GM15510 (cell line): ENCODE results near the gene TMEM54.

Experiments
- POLR2A ChIP-seq: IDR thresholded peaks from 3 replicates; pipeline ENCODE4 v1.6.1; 2011; ENCODE audit warnings: borderline replicate concordance; ENCODE audit not compliant: insufficient read length; ENCODE audit errors: extremely low read depth

Gene TMEM54, protein sequence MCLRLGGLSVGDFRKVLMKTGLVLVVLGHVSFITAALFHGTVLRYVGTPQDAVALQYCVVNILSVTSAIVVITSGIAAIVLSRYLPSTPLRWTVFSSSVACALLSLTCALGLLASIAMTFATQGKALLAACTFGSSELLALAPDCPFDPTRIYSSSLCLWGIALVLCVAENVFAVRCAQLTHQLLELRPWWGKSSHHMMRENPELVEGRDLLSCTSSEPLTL

DNA sequence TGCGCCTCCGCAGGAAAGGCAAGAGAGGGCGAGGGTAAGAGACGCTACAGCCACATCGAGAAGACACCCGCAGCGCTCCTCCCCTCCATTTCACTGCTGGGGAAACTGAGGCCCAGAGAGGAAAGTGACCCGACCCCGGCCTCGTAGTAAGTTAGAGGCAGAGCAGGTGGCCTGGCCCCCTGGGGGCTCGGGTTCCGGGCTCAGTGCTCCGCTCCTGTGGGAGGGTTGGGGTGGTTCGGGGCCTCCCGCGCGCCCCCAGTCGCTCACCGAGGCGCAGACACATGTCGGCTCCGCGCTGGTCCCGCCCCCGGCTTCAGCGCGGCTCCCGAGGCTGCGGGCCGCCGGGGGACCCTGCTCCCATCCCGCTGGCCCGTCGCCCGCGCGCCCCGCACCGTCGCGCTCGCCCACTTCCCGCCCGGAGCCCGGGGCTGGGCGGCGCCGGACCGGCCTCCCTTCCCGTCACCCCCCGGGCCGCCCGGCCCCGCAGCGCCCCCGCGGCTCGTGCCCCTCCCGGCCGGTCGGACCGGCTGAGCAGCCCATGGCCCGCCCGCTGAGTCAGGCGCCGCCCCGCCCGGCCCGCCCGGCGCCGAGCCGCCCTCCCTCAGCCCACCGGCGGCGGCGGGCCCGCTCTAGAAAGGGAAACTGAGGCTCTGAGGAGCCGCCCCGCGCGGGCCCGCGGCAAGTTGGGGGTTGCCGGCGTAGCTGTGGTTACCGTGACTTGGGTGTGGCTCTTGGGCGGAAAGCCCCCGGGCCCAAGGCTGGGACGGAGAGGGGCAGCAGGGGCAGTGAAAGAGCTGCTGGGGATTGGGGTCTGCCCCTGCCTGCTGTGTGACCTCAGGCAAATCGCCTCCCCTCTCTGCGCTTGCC, at the start of gene TMEM54:
Gene TMEM54 (minus strand): TSS at position 434 of the 867 bp plus-strand sequence. CDS start 151 bp downstream, at position 283.
- TF ChIP-seq POLR2A = no peak

DNA sequence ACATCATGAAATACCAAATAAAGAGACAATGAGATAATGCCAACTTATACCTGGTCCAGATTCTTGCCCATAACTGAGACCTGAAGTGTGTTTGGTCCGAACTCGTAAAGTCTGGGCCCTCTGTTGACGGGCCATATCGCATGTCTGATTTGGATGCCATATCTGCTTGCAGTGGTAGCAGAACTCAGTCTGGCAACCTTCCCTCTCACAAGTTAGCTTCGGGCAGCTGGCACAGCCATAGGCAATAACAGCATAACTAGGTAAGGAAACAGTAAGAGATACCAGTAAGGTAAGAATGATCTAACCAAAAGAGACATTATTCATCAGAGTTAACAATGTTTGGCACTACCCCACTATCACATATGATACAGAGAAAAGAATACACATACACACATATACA, 48.3 kb upstream of the TMEM54 start:
- TF ChIP-seq POLR2A = no peak

DNA sequence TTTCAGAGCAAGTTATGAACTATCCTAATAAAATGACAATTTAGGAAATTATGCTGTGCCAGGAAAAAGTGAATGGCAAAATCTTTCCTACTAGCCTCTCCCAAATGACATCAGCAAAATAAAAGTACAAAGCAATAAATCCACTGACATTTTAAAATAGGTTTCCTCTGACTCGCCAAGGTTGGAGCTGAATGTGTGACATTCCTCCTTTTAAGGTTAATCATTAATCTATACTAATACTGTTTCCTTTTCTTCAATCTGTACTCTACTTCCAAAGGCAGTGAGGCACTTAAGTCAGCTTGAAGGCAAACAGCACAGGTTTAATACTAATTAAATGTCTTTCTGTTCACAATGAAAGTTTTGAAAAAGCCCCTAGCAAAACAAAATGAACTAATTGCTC, 47.7 kb upstream of the TMEM54 start:
- TF ChIP-seq POLR2A = no peak

DNA sequence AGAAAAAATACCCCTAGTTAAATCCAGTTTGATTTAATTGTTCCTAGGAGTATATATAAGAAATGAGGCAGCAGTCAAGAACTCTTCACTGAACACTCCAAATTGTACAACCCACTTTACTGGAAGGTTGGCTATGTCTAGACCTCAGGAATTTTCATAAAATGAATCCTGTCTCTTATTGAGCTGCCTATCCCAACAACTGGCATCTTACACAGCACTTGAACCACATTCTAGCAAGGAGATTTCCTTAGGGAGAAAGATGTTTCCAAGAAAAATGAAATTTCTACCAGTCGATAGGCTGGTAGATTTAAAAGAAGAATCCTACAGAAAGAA, 47.2 kb upstream of the TMEM54 start:
- TF ChIP-seq POLR2A = no peak

DNA sequence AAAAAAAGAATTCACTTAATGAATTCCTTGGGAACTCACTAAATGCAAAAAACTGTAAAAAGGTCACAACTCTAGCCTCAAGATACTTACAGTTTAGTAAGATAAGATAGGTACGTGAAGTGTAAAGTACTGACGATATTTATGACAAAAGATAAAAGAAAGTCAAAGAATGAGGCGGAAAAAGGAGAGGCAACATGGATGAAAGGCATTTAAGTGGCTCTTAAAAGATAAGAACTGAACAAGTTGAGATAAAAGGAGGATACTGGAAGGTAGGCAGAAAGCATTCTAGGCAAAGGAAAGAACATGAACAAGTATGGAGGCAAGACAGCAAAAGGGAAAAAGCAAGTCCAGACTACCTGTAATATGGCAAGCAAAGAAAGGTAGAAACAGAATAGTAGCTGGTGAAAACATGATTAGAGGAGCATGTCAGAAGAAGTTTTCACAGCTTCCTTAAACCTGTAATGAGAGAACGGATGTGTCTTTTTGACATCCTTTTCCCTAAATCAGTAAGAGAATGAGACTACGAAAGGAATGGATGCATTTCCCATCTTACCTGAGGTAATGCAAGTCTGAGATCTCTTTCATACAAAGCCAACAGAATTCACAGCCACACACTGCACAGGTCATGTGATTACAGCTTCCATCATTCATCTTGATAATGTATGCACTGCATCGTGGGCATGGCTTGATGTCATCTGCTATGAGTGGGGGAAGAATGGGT, 46.6 kb upstream of the TMEM54 start:
- TF ChIP-seq POLR2A = no peak

DNA sequence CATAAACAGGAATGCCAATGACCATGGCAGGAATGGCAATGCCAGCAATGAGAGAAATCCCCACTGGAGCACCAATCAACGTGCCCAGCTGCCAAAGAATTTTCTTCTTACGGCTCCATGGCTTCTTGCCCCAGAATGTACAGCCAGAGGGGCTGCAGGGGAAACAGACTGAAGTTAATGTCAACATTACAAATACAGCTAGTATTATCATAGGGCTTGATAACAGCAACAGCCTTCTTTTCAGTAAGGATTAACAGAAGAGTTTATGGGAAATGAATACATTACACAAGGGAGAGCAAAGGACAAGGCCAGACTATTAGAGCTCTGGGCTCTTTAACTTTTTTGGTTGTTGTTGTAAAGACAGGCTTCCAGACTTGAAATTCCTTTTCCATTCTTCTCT, 45.2 kb upstream of the TMEM54 start:
- TF ChIP-seq POLR2A = no peak

DNA sequence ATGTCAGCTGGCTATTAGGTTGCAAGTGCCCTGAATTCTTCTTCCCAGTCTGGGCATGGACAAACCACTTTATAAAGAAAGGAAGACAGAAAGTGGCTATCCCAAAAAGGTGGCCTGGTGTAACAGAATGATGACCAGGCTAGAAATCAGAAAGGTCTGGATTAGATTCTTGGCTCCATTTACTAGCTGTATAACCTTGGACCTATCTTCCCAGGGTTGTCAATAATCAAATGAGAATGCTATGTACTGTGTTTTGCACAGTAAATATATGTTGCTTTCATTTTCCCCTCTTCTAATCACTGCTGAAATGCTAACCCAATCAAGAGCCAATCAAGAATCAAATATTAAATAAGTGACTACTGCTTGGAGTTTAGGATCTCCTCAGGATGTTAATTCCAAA, 43.0 kb upstream of the TMEM54 start:
- no peak for TF ChIP-seq POLR2A

DNA sequence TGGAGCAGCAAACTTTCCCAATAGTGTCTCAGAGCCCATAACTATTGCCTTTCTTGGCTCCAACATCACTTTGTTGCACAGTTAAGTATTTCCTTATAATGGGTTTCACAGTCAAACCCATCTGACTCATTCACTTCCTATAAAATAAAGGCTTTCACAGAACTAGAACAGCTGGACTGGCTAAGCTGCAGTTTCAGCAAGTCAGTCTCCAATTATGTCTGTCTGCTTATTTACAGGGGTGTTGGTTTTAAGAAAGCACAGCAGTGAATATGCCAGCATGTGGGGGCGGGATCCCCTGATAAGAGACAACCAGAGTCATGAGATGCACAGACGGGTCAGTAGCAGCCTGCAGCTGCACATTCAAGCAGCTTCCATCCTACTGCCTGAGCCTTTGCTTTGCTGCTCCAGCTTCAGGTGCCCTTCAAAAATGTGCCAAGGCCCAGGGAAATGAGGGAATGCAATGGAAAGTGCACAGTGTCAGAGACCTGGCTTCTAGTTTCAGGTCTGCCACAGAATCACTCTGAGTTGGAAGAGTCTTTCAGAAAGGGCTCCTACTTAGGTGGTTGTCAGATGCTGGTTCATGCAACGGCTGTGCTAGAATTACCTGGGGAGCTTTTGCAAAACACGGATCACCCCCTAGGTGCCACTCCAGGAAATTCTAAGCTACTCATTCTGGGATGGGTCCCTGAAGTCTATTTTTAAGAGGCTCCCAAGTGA, 38.6 kb upstream of the TMEM54 start:
- TF ChIP-seq POLR2A = no peak

DNA sequence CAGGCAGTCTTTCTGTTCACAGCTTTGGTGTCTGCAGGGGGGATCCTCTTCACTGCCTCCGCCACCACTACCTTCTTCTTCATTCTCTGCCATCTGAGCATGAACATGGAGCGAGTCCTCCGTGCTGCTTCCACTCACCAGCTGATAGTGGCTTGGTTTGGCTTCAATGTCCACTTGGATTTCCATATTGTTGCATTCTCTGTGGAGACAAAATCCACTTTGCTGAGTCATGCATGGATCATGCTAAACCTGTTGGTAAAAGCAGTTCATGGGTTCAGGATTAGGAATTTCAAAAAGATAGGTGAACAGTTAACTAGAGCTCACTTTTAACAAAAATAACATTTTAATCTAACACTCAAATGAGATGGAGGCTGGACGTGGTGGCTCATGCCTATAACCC, 35.9 kb upstream of the TMEM54 start:
- TF ChIP-seq POLR2A = no peak

DNA sequence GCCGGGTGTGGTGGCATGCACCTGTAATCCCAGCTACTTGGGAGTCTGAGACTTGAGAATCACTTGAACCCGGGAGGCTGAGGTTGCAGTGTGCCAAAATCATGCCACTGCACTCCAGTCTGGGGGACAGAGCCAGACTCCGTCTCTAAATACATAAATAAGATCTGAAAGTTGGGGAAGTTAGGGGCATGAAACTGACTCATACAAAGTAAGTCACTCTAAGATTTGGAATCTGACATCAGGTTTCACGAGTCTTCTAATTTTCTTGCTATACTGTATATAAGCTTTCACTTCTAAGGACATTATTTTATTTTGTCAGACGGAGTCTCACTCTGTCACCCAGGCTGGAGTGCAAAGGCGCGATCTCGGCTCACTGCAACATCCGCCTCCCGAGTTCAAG, 33.3 kb upstream of the TMEM54 start:
- TF ChIP-seq POLR2A = no peak

DNA sequence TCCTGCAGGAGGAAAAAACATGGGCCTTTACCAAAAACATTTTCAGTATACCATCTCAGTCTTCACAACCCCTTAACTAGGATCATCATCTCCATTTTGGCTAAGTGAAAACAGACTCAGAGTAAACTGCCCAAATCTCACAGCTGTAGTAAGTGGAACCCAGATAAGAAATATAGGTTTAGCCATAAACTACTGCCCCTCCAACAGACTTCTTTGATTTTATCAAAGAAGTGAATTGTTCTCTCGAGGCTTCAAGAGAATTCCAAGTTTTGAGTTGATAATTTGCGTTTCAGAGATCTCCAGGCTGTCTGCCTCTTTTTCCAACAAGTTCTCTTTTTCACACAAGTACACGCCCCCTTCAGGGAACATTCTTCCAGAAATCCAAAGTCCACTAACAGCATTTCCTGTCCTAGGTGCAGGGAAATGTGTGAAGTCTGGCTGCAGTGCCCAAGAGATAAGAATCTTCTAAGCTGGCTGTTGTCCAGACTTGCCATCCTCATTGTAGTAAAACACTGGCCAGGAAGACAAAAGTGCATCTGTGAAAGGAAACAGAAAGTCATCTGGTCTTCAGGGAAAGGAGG, 32.6 kb upstream of the TMEM54 start:
- TF ChIP-seq POLR2A = no peak

DNA sequence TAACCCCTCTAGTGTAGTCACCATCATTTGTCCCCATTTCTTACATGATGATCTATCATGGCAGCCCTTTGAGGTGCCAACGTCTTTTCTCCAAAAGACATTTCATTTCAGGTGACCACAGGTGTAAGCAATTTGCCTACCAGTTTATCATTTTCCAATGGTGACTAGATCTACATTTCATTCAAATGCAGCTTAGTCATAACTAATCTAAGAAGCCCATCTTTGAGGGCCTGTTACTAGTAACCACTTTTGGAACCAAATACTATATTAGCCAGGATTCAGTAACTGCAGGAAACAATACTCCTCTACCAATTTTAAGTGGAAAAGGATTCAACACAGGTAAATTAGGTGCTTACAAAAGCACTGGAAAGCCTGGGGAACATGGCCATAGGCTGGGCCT, 30.6 kb upstream of the TMEM54 start:
- no peak for TF ChIP-seq POLR2A

DNA sequence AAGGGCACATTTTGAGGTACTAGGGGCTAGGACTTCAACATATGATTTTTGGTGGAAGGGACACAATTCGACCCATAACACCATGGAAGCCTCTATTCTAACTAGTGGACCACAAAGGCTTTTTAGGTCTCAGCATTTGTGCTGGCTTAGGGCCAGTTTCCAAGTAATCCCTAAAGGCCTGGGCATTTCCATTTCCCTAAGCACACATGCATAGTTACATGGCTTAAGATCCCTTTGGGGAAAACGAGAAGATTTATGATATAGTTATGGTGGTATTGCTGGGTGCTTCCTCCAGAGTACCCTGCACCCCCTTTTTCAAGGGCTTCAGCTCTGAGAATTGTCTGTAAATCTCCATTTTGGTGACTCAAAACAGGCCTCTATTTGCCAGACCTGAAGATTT, 28.2 kb upstream of the TMEM54 start:
- TF ChIP-seq POLR2A = no peak

DNA sequence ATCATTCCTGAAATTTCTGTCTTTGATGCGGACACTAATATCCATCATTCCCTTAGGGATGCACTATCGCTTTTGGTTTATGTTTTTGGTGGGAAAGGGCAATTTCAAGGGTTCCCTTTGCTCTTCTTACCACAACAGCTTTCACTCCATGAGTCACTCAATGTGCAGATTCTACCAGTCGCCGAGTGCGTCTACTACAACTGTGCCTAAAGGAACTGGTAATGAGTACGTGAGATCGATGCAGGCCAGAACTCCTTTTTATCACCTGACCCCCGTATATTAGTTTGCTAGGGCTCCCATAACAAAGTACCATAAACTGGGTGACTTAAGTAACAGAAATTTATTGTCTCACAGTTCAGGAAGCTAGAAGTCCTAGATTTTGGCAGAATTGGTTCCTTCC, 27.5 kb upstream of the TMEM54 start:
- TF ChIP-seq POLR2A = no peak

DNA sequence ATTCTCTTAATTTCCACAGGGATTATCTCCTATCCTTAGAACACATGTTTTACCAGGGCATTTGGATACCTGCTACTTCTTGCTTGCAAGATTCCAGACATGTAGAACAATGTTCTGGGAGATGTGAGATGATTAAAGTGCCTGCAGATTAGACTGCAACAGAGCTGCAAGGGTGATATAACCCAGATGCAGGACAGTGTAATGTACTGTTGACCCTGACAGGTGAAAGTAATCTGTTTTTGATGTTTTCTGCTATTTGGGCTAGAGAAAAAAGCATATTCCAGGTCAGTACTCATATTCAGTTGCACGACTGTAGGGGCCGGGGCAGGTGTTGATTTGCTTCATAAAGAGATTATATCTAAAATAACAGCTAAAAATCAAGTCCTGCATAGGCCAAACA, 27.1 kb upstream of the TMEM54 start:
- no peak for TF ChIP-seq POLR2A

DNA sequence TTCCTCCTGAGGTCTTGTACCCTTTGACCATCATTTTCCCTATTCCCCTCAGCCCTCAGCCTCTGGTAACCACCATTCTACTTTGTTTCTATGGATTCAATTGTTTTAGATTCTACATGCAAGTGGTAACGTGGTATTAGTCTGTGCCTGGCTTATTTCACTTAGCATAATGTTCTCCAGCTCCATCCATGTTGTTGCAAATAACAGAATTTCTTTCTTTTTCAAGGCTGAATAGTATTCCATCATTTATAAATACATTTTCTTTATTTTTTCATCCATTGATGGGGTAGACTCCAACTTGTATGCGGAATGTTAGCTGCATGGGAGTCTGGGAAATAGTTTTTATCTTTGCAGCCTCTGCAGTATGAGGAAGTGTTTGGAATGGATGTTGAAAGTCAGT, 26.3 kb upstream of the TMEM54 start:
- no peak for TF ChIP-seq POLR2A

DNA sequence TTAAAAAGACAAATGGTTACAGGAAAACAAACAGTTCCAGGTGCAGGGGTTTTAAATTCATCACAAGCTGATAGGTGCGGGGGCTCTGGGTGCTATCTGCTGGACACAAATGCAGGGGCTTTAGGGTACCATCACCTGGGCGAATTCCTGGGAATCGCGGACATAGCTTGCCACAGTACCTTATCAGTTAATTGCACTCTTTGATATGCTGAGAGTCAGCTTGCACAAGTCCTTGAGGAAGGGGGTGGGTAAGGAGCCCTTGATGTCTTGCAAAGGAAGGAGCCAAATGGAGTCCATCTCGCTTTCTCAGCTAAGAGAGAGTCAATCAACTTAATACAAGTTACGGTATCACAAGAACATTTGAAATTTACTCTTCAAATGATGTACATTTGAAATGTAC, 25.4 kb upstream of the TMEM54 start:
- TF ChIP-seq POLR2A = no peak
